GM21529 (cell line): ENCODE data around the gene DAAM1.

ENCODE experiments used
- ATAC-seq: cut with Tn5 transposase; IDR thresholded peaks from one replicate; pipeline ENCODE4 v1.9.1; 2021; ENCODE audit not compliant: unreplicated experiment

DAAM1 gene

GRCh38 chr14:59336706-59337105 lies 148.2 kb downstream of the DAAM1 start:
- no peak for ATAC-seq

- no peak for ATAC-seq
Measured at GRCh38 chr14:59337141-59337611, 148.7 kb downstream of the DAAM1 start.

DNA sequence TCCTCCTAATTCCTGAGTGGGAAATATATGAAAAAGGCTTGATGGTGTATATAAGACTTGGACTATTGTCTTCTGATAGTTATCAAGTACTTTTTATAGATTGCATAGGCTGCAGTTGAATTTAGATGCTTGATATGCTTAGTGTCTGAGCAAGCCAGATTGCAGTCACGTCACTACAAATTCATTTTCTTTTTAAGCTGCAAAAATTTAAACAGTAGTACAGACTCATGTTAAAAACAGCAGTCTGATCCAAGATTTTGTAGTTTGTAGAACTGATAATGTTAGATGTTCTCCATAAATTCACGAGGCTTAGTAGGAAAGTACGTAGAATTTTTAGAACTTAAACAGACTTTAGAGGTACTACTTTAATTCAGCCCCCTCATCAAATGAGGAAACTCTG lies 150.3 kb downstream of the DAAM1 start:
- no peak for ATAC-seq

DNA sequence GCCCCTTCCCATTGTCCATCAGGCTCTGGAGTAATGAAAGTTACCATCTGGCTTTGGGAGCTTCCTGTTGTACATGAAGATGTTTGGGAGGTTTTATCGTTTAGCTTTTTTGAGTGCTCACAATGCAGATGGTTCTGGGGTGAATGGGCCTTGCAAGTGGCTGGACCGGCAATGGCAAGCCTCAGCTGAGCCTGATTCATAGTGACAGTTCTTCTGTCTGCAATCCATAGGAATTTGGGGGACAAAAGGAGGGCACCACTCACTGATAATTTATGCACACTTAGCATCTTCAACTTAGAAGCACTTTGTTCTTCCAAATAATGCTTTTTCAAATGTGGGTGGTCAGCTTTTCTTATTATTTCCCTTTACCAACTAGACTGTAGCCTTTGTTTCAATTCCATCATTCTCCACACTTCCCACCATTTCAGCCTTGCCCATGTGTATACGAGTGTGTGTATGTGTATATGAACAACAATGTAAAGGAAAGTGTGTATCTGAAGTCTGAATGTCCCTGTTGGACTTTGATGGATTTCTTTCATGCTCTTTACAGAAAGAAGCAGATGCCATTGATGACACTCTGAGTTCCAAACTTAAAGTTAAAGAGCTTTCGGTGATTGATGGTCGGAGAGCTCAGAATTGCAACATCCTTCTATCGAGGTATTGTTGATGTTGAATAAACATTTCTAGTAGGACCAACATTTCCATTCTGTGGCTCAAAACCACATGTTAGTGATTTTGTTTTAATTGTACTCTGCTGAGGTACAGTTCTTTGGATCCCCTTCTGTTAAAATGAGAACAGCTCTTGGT lies 151.3 kb downstream of the DAAM1 start:
- ATAC-seq: no peak

DNA sequence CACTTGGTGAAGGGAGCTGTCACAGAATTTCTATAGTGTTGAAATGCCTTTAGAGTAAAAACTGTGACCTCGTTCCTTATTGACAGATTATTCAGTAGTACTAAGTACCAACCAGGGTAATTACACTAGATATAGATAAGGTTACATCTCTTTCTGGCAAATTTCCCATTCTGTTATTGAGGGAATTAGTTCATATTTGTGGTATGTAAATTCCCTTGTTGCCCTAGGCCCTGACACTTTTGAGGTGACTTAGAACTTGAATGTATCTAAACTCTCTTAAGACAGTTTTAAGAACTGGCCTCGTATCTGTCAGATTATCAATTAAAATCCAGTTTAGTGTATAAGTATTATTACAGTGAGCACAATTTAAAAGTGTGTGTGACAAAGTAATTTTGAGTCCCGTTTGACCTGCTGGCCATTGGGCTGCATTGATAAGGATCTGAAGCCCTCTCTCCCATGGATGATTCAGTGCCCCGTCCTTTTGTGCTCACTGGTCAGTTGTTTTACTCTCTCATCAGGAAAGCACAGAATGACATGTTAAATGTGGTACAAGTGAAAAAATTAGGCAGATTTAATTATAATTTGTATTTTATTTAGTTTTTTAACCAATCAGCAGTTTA lies 153.5 kb downstream of the DAAM1 start:
- no peak for ATAC-seq

DNA sequence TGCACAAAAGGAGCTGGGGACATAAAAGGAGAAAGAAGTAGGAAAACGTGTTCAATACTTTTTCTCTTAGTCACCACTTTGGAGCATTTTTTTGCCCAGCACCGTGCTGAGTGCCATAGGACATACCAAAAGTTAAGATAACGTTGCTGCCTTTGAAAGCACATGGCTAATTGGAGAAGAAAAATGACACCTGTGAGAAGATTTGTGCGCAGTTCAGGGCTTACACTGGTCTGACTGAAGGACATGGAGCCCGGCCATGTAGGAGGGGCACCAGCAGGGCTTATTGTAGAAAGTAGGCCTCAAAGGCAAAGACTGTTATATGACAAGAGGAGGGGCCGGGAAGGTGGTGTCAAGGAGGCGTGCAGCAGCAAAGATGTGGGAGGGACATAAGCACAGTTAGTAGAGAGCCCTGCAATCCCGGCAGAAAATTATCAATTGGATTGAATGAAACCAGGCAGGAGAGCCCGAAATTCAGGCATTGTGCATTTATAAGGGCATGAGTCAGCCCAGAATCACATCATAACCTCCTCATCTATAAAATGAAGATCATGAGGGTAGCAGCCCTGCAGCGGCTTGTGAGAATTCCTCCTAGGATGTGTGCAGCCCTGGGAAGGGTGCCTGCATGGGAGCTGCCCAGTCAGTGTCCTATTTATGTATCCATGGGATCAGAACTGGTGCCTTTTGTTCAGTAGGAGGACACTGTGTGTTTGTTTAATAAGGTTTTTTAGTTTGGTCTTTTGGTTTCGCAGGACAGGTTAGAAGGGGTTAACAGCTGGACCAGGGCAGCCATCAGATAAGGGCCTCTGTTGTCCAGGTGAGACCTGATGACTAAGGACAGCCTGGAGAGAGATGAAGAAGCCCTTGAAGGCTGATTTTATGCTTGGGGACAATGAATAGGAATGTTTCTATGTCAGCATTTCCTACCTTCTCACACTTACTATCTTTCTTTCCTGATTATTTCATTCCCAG lies 154.3 kb downstream of the DAAM1 start:
- no peak for ATAC-seq

GRCh38 chr14:59343585-59343984 lies 155.1 kb downstream of the DAAM1 start:
- no peak for ATAC-seq

DNA sequence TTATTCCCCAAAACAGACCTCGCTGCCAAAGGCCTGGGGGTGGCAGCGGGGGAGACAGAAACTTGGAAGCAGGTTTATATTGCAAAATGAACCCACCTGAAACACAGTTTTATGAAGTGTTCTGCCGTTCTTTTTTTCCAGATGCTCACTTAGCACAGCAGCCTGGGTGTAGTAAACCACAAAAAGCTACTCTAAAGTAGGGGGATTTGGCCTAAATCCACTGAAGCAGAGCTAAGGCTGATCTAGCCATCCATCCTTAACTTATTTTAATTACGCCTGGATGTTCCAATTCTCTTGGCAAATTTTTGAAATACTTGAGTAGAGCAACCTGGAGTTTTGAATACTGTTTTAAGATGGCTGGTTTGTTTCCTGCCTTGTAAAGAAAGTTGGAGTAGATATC lies 155.5 kb downstream of the DAAM1 start:
- ATAC-seq: no peak

DNA sequence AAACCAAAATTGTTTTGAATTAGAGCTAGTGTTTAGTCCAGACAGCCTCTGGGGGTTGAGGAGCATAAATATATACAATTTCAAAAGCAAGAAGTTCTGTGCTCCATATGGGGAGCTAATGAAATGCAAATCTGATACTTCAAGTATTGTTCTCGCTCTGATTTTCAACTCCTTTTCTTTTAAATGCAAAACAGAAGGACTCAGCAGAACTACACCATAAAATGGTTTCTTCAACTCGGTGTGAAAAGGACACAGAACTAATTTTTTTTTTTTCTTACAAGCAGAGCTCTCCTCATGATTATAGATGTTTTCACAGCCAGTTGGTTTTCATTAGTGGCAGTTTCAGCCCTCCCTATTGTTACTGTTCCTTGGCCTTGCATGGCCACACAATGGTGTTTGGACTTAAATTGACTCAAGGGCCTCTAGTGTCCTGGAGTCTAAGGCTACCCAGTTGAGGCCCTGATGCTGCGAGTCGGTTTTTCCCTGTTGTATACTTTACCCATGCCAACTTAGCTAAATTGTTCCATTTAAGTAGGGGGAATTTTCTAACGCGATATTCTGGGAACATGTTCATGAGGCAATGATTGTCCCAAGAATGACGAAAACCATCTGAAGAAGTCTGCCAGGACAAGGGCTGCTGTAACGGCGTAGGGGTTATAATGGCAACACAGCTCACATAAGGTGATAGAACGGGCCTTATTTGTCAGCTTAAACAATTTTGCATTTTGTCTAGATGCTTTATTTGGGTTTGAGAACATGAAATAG lies 156.4 kb downstream of the DAAM1 start:
- ATAC-seq: no peak

DNA sequence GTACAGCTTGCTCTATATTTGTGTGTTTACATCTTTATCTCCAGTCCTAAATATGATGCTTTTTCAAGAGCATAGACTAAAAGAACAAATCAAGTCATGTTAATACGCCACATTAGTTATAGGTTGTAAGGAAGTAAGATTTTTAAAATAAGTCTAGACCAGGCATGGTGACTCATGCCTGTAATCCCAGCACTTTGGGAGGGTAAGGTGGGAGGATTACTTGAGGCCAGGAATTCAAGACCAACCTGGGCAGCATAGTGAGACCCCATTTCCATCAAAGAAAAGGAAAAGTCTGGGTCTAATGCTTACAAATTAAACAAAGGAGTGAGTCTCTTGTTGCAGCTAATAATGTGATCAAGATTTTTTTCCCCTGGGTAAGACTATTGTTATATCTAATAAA lies 157.9 kb downstream of the DAAM1 start:
- ATAC-seq: no peak

GRCh38 chr14:59346796-59347510 lies 158.5 kb downstream of the DAAM1 start:
- no peak for ATAC-seq

DNA sequence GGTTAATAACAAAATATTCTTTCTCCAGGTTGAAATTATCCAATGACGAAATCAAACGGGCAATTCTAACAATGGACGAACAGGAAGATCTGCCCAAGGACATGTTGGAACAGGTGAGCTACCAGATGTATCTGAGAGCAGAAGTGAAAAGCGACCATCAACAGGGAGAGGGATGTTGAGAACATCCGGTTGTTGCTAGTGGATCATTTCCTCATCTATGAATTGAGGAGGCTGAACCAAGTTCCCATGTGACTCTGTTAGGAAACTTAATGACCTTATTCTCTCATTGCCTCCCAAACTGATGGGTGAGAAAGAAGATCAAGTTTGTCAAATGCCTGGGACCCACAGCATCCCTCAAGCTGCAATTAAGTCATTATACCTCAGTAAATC lies 159.0 kb downstream of the DAAM1 start:
- ATAC-seq: no peak

GRCh38 chr14:59347915-59348314 lies 159.4 kb downstream of the DAAM1 start:
- no peak for ATAC-seq

DNA sequence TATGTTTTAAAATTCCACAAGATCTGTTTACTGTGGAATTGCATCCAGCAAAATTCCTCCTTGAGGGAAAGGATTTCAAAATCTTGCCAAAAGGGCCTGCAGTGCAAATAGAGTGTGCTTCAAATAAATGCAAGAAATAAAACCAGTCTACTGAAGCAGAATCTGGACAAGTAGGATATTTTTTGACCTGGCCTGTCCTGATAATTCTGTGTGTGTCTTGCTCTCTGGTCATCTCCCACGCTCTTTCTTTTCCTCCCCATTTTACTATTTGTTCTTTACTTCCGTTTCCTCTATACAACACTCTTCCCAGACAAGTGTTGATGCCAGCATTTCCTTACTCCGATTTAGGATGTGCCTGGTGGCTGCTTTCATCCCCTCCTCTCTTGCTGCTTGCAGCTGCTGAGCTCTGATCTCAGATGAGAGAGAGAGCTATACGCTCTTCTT lies 160.8 kb downstream of the DAAM1 start:
- ATAC-seq: no peak

- ATAC-seq: no peak
Measured at GRCh38 chr14:59352961-59353360, 164.5 kb downstream of the DAAM1 start.

- no peak for ATAC-seq
Measured at GRCh38 chr14:59354666-59355065, 166.2 kb downstream of the DAAM1 start.

- no peak for ATAC-seq
Measured at GRCh38 chr14:59355091-59355490, 166.6 kb downstream of the DAAM1 start.

DNA sequence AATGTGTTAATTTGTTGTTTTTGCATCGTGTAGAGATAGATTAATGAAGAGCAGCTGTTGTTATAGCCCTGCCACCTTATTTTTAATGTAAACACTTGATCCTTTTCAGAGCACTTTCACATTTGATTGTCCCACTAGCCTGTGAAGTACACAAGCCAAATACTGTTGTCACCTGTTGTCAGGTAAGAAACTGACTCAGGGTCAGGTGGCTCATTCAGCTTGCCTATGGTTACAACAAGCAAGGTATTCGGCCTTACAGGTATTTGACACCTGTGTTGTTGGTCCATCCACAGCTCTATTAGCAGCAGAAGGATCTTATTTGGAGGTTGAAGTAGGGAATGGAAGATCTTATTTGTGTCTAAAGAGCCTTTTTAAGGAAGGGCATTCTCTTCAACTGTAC lies 167.8 kb downstream of the DAAM1 start:
- ATAC-seq: peak; percentile 10

DNA sequence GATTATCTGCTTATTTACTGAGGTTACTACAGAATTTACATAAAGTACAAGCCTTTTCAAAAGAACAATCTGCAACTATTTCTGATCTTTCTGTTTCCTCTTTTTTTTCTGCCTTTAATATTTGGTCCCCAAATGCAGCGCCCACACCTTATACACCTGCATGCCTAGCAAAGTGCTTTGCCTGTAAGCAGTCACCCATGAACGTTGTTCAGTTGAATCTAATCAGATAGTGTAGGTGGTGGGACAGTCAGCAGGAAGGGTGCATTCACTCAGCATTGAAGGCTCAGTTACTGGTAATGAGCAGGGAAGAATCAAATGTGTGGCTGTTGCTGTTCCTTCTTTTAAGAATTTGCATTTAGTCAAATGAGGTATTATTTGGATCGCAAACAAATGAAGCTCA lies 168.3 kb downstream of the DAAM1 start:
- peak; percentile 66 for ATAC-seq

GRCh38 chr14:59358102-59358501 lies 169.6 kb downstream of the DAAM1 start:
- ATAC-seq: no peak
